ENCODE measurements around the gene FGGY. TPM values are rescaled to one million over a fixed set of nuclear protein-coding genes. Genes with fewer than 3 reads are reported as not detected.

The FGGY gene
- total RNA-seq, 2 donors from 2014 or later = 12.2 to 17.4 TPM

DNA sequence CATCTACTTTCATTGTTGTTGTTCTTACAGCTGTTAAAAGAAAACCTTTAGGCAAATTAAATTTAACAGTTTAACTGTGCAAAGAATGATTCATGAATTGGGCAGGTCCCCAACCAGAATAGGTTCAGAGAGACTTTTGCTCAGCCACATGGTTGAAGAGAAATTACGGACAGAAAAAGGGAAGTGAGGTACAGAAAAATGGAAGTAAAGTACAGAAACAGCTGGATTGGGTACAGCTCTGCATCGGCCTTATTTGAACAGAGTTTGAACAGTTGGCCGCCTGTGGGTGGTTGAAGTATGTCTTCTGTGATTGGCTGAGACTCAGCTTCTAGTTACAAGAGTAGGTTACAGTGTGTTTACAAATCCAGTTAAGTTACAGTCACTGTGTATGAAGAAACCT, 210.1 kb downstream of the FGGY start:
- ATAC-seq (peak; percentile 85), DNase-seq (peak; percentile 46 to 71 (median 62))
- no peaks in the 10 kb centered on the region for H3K36me3 ChIP-seq (replicated peaks in 1 of 2; ENCODE audit: insufficient read depth in 1 of 2, low read depth in 2 of 2)
- WGBS, 2 donors = 57 to 60% methylated on average over 3 of the region's 3 CpGs
- H3K27me3 ChIP-seq = no peaks in the 10 kb centered on the region
- intact Hi-C loops (cut with DNase I) = no loop called here
- no peaks in the 10 kb centered on the region for H3K9me3 ChIP-seq
- TF ChIP-seq, protein P1, sequence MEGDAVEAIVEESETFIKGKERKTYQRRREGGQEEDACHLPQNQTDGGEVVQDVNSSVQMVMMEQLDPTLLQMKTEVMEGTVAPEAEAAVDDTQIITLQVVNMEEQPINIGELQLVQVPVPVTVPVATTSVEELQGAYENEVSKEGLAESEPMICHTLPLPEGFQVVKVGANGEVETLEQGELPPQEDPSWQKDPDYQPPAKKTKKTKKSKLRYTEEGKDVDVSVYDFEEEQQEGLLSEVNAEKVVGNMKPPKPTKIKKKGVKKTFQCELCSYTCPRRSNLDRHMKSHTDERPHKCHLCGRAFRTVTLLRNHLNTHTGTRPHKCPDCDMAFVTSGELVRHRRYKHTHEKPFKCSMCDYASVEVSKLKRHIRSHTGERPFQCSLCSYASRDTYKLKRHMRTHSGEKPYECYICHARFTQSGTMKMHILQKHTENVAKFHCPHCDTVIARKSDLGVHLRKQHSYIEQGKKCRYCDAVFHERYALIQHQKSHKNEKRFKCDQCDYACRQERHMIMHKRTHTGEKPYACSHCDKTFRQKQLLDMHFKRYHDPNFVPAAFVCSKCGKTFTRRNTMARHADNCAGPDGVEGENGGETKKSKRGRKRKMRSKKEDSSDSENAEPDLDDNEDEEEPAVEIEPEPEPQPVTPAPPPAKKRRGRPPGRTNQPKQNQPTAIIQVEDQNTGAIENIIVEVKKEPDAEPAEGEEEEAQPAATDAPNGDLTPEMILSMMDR (IDR thresholded peaks at IDR 0.05) = no peak
- no peak for TF ChIP-seq POLR2A (IDR thresholded peaks at IDR 0.05)
- H3K4me3 ChIP-seq = no peak overlapping the region
- peaks cover 30% of the 10 kb centered on the region for H3K4me1 ChIP-seq
- H3K27ac ChIP-seq = peak overlapping the region in 1 of 4 donors; percentile 45

DNA sequence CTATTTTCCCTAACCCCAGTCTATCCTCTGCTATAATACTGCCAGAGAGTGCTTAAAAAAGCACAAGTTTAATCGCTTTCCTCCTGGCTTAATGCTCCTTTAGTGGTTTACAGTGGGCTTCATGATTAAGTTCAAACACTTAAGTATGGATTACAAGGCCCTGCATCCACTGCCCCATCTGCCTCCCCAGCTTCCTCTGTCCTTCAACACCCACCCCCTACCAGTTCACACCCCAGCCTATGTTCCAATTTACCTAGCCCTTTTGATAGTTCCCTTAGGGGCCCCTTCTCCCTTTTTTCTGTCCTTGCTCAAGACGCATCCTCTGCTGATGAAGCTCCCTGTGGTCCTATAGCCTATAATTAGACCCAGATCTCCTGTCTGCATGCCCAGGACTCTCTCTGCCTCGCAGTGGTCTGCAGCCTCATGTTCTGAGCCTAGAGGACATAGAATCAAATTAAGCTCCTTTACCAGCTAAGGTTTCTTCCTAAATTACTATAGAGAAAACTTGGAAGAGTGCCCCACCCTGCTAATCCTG, 212.5 kb downstream of the FGGY start:
- no peak overlapping the region for H3K27ac ChIP-seq
- H3K36me3 ChIP-seq (replicated peaks in 1 of 2; ENCODE audit: insufficient read depth in 1 of 2, low read depth in 2 of 2) = no peaks in the 10 kb centered on the region
- WGBS, 2 donors = 90 to 92% methylated on average over 3 of the region's 3 CpGs
- no peaks in the 10 kb centered on the region for H3K9me3 ChIP-seq
- H3K4me1 ChIP-seq = peaks cover 32% of the 10 kb centered on the region
- ATAC-seq (no peak), DNase-seq (no peak)
- intact Hi-C loops (cut with DNase I) = no loop called here
- no peak overlapping the region for H3K4me3 ChIP-seq
- TF ChIP-seq, protein P1 (IDR thresholded peaks at IDR 0.05) = no peak
- TF ChIP-seq POLR2A (IDR thresholded peaks at IDR 0.05) = no peak
- H3K27me3 ChIP-seq = no peaks in the 10 kb centered on the region

GRCh38 chr1:59510249-59510648, 213.4 kb downstream of the FGGY start:
- TF ChIP-seq POLR2A (IDR thresholded peaks at IDR 0.05) = no peak
- TF ChIP-seq, protein P1 (IDR thresholded peaks at IDR 0.05) = no peak
- H3K36me3 ChIP-seq (replicated peaks in 1 of 2; ENCODE audit: insufficient read depth in 1 of 2, low read depth in 2 of 2) = no peaks in the 10 kb centered on the region
- no peaks in the 10 kb centered on the region for H3K9me3 ChIP-seq
- DNase-seq = no peak
- 80 to 88% methylated on average over 1 of the region's 1 CpG for WGBS, 2 donors
- H3K4me3 ChIP-seq = no peak overlapping the region
- H3K4me1 ChIP-seq = peaks cover 32% of the 10 kb centered on the region
- intact Hi-C loops (cut with DNase I) = no loop called here
- H3K27ac ChIP-seq = no peak overlapping the region
- no peaks in the 10 kb centered on the region for H3K27me3 ChIP-seq
- no peak for ATAC-seq

- H3K36me3 ChIP-seq (replicated peaks in 1 of 2; ENCODE audit: insufficient read depth in 1 of 2, low read depth in 2 of 2) = no peaks in the 10 kb centered on the region
- peak overlapping the region in 3 of 4 donors; percentile 13 to 55 (median 34) for H3K27ac ChIP-seq
- no peak overlapping the region for H3K4me3 ChIP-seq
- H3K27me3 ChIP-seq = no peaks in the 10 kb centered on the region
- DNase-seq = peak in 1 of 4 donors; percentile 53
- peaks cover 31% of the 10 kb centered on the region for H3K4me1 ChIP-seq
- intact Hi-C loops (cut with DNase I) = no loop called here
- peak; percentile 61 for ATAC-seq
- 76 to 84% methylated on average over 7 of the region's 7 CpGs for whole genome bisulfite sequencing, 2 donors
- no peak for TF ChIP-seq POLR2A (IDR thresholded peaks at IDR 0.05)
- TF ChIP-seq, protein P1 (IDR thresholded peaks at IDR 0.05) = no peak
- H3K9me3 ChIP-seq = no peaks in the 10 kb centered on the region
Measured at GRCh38 chr1:59511476-59512465, 214.9 kb downstream of the FGGY start.

Data from body of pancreas (tissue), 4 donors.